AG04449 (cell line): ENCODE measurements around the gene TEX264.
"Not testable (repeated sequence)": the region's sequence is repeated elsewhere in the genome, so short reads cannot be mapped to it uniquely, and the experiment has no call there.

Experiments
- CTCF ChIA-PET: fragments of 350-600 bp; formaldehyde crosslinking; extraction: SDS; loops from one replicate; lab custom pipeline; 2021; ENCODE audit warnings: antibody characterized with exemption; lab: Yijun Ruan, JAX
- POLR2A ChIA-PET: fragments of 400-600, 350-600 bp; formaldehyde crosslinking; extraction: SDS; loops from one replicate; lab custom pipeline; 2020; ENCODE audit warnings: antibody characterized with exemption, inconsistent platforms; lab: Yijun Ruan, JAX
- DNase-seq: peaks from one replicate; pipeline ENCODE4 v3.0.0-alpha.2; 2010; ENCODE audit warnings: low read depth, low spot score
- H3K4me3 ChIP-seq: 2 replicates; pipeline ENCODE4 v1.5.1; 2011; ENCODE audit warnings: low read depth, mild to moderate bottlenecking, control low read depth, low read length
- CTCF ChIP-seq: IDR thresholded peaks from one replicate; pipeline ENCODE4 v1.5.1; 2011; ENCODE audit warnings: mild to moderate bottlenecking, moderate library complexity, low read length, control low read depth, inconsistent platforms; ENCODE audit not compliant: insufficient read depth; ENCODE audit errors: missing control alignments

Gene TEX264

GRCh38 chr3:51733859-51734571 is 63.0 kb downstream of the TEX264 start:
- CTCF ChIA-PET, result interaction anchor here (1.4 kb wide), 1 partner anchor 66 kb away, joined by 5 read pairs; no protein-coding TSS in a partner anchor
- TF ChIP-seq CTCF, result no peak
- POLR2A ChIA-PET, result no interaction called here
- no peak overlapping the region for H3K4me3 ChIP-seq
- no peak for DNase-seq

GRCh38 chr3:51734572-51734907 is 63.5 kb downstream of the TEX264 start:
- ChIA-PET POLR2A (no interaction called here), CTCF (interaction anchor here (0.8 to 1.4 kb wide), 2 partner anchors 16 to 66 kb away, joined by 3 to 5 read pairs; no protein-coding TSS in a partner anchor)
- DNase-seq, result no peak
- no peak overlapping the region for H3K4me3 ChIP-seq
- no peak for TF ChIP-seq CTCF

GRCh38 chr3:51735039-51735438 is 64.0 kb downstream of the TEX264 start:
- no peak for DNase-seq
- H3K4me3 ChIP-seq, result no peak overlapping the region
- TF ChIP-seq CTCF, result no peak
- ChIA-PET CTCF (interaction anchor here (0.8 kb wide), 1 partner anchor 16 kb away, joined by 3 read pairs; no protein-coding TSS in a partner anchor), POLR2A (no interaction called here)

GRCh38 chr3:51735950-51736349 is 64.9 kb downstream of the TEX264 start:
- no peak for DNase-seq
- no peak for TF ChIP-seq CTCF
- ChIA-PET POLR2A (no interaction called here), CTCF (no interaction called here)
- no peak overlapping the region for H3K4me3 ChIP-seq

- no peak for TF ChIP-seq CTCF
- ChIA-PET POLR2A (no interaction called here), CTCF (no interaction called here)
- DNase-seq, result no peak
- no peak overlapping the region for H3K4me3 ChIP-seq
These were observed 68.1 kb downstream of the TEX264 start for GRCh38 chr3:51739110-51739509.

- POLR2A ChIA-PET, result not testable (repeated sequence)
These were observed 71.3 kb downstream of the TEX264 start for GRCh38 chr3:51742320-51742719.

GRCh38 chr3:51742978-51743377 is 71.9 kb downstream of the TEX264 start:
- DNase-seq, CTCF ChIA-PET, H3K4me3 ChIP-seq, POLR2A ChIA-PET: not testable (repeated sequence)

More at GRCh38 chr3:51742320-51742719, 71.3 kb downstream of the TEX264 start:
- H3K4me3 ChIP-seq, CTCF ChIA-PET, DNase-seq: not testable (repeated sequence)
